GM21723 (cell line): Measurements from ENCODE around the gene SPATA2.
"Not testable (repeated sequence)": the region's sequence is repeated elsewhere in the genome, so short reads cannot be mapped to it uniquely, and the experiment has no call there.

Source experiments
- ATAC-seq: cut with Tn5 transposase; IDR thresholded peaks from one replicate; pipeline ENCODE4 v1.9.1; 2021; ENCODE audit warnings: mild to moderate bottlenecking, moderate library complexity; ENCODE audit not compliant: unreplicated experiment

The SPATA2 gene

DNA sequence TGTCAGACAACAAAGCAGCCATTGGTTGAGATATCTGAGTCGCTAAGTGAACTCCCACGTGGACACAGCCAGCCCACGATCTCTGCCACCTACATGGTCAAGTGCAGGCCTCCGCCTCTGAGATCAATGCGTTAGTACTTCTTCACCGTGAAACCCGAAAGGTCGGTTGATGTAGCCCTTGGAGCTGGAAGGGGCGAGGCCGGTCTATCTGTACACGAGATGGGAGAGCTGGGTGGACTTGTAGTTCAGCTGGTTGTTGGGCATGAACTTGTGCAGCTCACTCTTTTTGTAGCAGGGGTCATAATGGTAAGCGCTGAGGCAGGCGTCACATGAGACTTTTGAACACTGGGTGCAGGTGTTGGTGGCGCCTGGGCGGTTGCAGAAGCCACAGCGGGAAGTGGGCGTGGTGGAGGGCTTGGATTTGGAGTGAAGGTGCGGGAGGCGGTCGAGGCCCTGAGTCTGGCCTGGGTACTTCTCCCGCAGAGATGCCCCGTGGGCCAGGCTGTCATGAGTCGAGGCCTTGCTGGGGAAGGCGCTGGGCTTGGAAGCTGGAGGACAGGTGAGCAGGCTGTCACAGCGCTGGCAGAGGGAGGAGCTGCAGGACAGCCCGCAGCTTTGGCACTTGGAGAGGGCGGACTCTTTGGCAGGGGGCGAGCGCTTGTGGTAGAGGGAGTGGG is 9.8 kb downstream of the SPATA2 start:
- no peak for ATAC-seq

- ATAC-seq = no peak
Measured at GRCh38 chr20:49904440-49905214, 10.7 kb downstream of the SPATA2 start.

GRCh38 chr20:49901588-49901987 is 13.7 kb downstream of the SPATA2 start:
- no peak for ATAC-seq

DNA sequence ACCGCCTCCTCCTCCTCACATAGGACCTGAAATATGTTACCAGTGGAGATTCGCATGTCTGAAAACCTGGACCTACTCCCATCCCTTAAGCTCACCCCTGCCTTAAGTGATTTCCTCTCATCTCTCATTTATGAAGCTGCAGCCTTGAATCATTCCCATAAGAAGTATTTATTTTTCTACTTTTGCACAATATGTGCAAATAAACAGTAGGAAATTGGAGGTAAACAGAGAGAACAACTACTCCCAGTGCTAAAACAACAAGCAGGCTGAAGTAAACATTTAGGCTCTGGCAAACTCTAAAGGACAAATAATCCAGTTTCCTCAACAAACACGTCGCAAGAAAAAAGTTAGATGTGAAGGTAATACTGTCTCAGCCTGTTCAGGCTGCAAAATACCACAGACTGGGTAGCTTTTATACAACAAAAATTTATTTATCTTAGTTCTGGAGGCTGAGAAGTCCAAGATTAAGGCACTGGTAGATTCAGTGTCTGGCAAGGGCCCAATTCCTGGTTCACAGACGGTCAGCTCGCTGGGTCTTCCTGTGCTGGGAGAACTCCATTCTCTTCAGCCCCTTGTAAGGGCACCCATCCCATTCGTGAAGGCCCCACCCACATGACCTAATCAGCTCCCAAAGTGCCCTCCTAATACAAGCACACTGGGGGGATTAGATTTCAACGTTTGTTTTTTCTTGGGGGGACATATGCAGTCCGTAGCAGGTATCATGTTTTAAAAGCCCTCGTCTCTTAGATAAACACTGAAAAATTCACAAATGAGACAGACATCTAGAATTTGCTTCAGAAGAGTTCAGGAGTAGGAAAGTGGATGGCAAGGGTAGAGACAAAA is 15.6 kb downstream of the SPATA2 start:
- no peak for ATAC-seq

DNA sequence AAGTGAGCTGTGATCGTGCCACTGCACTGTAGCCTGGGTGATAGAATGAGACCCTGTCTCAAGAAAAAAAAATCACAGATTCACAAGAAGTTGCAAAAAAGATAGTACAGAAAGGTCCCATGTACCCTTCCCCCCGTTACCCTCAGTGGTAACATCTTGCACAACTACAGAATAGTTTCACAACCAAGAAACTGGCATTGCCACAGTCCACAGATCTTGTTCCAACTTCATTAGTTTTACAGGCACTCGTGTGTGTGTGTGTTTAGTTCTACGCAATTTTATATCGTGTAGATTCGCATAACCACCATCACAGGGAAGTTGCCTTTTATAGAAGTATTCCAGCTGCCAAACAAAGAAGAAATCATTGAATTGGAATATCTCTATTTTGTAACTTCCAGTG is 19.1 kb downstream of the SPATA2 start:
- no peak for ATAC-seq

DNA sequence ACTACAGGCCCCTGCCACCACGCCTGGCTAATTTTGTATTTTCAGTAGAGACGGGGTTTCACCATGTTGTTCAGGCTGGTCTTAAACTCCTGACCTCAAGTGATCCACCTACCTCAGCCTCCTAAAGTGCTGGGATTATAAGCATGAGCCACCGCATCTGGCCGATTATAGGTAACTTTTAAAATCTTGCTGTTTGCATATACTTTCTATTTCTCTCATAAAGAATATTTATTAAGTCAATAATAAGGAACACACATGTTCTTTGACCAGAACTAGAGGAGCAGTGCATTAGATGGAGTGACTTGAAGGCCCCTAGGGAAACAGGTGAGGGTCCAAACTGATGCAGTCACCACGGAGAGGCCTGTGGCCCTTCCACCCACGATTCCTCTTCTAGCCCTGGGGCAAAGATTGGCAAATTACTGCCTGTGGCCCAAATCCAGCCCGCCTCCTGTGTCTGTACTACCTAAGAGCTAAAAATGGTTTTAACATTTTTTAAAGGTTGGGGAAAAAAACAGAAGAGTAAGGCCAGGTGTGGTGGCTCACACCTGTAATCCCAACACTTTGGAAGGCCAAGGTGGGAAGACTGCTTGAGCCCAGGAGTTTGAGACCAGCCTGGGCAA is 19.7 kb downstream of the SPATA2 start:
- ATAC-seq = not testable (repeated sequence)

DNA sequence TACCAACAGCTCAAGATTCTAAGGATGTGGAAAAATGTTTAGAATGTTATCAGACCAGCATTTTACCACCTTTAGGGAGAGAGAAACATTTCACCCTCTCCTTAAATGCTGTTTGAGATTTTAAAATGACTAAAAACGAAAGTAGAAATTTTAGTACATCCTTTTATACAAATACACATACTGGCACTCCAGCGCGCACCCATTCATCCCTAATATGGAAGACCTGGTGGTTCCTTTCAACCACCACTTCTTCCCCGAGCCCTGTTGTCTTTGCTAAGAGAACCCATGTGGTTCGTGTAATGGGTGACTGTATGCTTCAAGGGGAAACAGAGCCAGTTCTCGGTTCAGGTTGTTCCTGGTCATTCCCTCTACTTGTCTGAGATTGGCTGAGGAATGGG is 21.3 kb downstream of the SPATA2 start:
- ATAC-seq = no peak

GRCh38 chr20:49893242-49894072 is 21.9 kb downstream of the SPATA2 start:
- no peak for ATAC-seq

GRCh38 chr20:49892817-49893216 is 22.5 kb downstream of the SPATA2 start:
- ATAC-seq = no peak

DNA sequence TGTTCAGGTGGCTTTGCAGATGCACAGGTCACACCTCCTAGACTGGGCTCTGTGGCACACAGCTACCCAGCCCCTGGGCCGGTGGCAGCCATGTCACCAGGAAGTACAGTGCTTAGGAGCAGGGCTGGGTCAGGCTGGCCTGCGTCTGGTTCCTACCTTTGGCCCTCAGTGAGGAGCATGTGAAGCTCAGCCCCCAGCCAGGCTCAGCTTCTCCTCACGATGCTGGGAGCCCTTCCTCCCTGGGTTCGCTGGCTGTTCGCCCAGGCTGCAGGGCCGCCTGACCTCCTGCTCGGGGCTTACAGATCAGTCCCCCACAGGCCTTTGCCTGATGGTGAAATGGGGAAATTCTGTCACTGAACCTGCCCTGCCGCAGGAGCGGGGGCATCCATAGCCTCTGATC is 23.1 kb downstream of the SPATA2 start:
- ATAC-seq = no peak

DNA sequence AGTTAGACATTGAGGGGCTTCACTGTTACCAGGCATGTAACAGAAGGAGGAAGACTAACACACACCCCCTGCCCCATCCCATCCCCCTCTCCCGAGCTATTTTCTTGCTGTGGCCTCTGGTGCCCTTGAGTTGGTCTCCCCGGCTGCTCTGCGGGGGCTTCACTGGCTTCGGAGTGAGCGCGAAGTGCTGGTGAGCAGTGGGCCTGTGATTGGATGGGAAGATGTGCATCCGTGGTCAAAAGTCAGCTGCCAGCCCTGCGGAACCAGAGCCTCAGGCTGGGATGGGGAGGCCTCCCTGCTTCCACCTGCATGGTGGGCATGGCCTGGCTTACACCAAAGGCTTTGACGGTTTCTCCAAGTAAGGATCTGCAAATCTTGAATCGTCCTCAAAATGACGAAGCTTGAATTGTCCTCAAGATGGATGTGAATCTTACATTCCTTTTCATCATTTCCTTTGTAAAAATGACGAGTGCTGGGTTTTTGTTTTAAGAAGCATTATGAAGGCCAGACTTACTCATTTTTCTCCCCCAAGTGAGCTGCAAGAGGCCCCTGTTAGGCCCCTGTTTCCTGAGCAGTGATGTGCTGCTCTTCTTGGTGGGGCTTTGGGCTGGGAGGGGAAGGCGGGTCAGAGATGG is 23.7 kb downstream of the SPATA2 start:
- no peak for ATAC-seq

- ATAC-seq = no peak
Measured at GRCh38 chr20:49890471-49891361, 24.6 kb downstream of the SPATA2 start.

DNA sequence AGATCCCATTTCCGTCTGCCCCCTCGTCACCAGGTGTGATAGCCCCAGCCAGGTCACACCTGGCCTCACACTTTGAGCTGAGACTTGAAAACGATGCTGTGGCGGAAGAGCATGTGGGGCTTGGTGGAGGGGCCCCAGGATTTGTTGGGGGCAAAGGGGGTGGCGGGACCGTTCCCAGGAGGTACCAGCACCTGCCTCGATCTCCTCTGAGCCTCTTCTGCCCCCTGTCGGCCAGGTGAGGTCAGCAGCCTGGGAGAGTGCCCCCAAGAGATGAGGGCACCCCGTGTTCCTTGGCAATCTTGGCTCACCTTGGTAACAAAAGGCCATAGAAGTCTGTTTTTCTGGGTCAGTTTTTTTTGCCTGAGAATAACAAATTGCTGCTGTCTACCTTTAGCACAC is 25.4 kb downstream of the SPATA2 start:
- no peak for ATAC-seq

- no peak for ATAC-seq
Measured at GRCh38 chr20:49889001-49889934, 26.1 kb downstream of the SPATA2 start.

GRCh38 chr20:49888212-49889000 is 26.9 kb downstream of the SPATA2 start:
- no peak for ATAC-seq

- no peak for ATAC-seq
Measured at GRCh38 chr20:49887251-49888211, 27.8 kb downstream of the SPATA2 start.
